DMS53 (cell line): ENCODE data around the gene ECEL1.
"Not testable (repeated sequence)": the region's sequence is repeated elsewhere in the genome, so short reads cannot be mapped to it uniquely, and the experiment has no call there.

ENCODE experiments used
- DNase-seq: peaks from one replicate; lab custom pipeline; 2025; lab: John Stamatoyannopoulos, UW

The ECEL1 gene

DNA sequence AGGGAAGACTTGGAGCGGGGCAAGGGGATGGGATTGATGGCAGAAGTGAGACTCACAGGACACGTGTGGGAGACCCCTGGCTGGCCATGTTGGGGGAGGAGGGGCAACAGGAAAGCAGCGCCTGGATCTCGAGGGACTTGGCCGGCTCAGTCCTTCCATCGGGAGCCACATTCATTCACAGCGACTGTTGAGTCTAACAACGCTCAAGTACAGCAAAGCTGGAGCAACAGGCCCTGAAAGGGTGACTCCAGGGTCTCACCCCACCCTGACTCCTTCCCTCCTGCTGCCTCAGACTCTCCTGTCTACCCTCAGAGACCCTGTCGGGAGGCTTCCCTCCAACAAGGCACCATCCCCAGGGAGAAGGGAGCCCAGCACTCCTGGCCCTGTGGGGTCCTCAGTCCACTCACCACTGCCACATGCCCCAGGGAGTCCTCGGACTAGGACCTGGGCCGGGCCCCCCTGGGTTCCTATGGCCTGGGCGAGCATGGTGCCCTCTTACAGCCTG lies 46.4 kb downstream of the ECEL1 start:
- DNase-seq = no peak

DNA sequence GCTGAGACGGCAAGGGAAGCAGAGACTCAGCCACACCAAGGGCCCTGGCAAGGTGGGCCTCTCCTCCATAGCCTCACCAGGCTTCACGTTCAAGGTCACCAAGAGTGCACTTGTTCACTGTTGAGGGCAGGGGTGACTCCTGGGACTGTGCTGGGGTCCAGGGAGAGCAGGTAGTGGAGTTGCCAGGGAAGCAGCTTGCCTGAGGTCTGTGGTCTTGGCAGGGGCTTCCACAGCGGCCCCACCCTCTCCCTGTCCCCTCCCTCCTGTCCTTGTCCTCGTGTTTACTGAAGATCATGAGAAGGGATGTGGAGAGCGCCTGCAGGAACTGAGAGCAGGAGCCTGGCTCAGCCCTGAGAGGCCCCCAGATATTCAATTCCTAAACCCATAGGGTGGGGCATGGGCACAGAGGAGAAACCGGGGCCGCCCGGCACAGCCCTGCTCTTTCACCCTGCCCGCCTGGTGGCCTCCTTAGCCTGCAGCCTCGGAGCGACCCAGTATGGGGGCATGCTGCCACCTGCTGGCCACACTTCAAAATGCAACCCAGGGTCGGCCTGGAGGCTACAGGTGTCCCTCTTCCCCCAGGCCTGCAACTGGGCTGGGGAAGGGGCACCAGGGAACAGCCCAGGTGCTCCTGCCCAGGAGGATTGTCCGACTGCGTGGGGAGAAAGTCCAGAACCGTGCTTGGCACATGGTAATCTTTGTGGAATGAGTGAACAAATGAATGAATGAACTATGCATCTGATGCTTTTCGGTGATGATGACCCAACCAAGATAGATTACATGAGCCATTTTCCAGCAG lies 47.2 kb downstream of the ECEL1 start:
- peak; percentile 78 for DNase-seq

DNA sequence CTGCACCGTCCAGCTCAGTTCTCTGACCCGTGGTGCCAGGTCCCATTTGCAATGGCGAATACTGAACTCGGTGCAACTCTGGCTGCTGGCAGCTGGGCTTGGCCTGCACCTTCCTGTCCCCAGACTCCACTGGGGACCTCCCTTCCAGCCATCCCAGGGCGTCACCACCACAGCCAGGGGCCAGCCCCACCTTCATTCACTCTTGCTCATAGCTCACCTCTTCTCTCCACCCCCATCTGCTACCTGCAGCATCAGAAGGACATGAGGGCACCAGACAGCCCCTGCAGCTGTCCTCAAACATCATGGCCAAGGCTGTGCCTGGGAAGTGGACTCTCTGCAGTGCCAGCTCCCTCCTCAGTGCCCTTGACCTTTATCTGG lies 47.9 kb downstream of the ECEL1 start:
- peak; percentile 9 for DNase-seq

DNA sequence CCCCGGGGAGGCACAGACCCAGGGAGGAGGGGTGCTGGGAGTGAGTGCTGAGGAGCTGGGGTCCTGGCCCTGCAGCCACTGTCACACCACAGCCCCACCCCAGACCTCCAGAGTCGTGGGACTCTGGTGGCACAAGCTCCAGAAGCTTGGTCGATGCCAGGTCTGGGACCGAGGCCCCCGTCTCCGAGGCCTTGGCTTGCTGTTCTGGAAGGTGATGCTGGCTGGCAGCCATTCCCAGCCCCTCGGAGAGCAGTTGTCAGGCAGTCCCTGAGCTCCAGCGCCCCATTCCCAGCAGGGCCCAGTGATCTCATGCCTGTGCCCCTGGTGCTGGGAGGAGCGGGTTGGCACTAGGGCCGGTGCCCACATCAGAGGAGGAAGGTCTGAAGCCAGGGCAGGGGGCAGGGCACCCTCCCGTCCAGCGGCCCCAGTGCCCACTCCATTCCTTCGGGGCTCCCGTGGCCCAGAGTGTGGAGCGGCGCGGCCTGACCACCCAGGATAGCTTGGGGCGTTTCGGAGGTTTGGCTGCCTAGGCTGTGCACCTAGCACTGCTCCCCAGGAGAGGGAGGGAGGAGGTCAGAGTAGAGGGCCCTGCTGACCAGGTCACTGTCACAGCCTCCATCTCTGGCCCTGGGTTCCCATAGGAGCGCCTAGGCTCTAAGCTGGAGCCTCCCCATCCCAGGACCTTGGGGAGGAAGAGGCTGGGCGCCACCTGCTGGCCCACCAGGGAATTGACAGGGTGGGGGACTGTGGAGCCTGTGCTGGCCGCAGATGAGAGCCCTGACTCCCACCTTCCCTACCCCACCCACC lies 48.5 kb downstream of the ECEL1 start:
- no peak for DNase-seq

DNA sequence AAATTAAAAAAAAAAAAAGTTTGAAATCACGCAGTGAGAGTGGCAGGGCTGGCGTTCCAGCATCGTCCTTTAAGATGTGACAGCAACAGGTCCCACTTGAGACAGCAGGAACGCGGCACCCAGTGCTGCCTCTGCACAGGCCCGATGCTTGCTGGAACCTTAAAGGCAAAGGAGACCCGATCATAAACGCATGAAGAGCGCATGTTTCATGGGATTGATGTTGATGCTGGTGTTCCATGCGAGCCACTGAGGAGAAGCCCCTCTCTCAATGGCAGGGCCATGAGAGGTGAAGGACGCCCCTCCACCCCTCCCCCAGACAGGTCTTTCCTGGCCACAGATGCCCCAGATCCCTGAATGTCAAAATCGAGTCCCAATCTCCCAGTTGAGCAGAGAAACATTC lies 49.5 kb downstream of the ECEL1 start:
- DNase-seq = no peak

DNA sequence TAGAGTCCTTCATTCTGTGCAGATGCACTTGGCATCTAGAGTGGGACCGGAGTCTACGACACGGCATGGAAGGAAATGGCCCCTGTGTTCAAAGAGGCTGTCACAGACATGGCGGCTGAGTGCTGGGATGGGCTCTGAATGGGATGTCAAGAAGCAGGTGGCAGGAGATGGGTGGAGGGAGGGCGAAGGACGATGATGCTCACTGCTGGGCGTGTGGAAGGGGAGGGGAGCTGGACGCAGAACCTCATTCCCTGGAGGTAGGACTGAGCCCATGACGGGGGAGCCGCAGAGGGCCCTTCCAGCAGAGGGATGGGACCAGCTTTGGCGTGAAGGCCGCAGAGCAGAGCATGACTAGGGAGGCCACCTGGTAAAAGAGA lies 50.5 kb downstream of the ECEL1 start:
- no peak for DNase-seq

DNA sequence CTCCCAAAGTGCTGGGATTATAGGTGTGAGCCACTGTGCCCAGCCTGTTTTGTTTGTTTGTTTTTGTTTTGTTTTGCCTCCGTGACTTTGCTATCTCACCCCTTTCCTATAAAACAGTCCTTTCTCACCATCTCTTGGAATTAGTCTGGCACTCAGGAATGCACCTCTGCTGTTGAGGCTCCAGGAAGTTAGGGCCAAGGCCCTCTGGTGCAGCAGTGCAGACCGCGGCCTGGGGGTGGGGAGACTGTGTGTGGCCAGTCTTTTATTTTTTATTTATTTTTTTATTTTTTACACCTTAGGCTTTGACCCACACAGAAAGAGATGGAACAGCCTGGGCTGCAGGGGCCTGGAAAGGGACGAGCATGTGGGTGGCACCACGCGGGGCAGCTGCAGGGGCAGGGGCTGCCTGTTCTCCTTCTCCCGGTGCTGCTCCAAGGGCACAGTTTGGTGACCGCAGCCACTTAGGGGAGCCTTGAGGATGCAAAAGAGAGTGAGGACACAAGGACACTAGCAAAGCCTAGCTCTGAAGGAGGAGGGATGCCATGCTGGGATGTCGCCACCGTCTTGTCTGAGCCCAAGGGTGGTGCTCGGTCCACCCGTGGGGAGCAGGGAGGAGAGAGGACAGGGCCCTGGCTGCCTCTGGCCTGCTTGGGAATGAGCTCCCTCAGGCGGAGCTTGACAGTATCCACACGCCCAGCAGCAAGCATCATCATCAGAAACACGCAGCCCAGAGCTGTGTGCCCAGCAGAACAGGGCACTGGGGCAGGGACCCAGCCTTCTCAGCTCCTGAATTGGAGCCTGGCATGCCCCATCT lies 51.0 kb downstream of the ECEL1 start:
- no peak for DNase-seq

DNA sequence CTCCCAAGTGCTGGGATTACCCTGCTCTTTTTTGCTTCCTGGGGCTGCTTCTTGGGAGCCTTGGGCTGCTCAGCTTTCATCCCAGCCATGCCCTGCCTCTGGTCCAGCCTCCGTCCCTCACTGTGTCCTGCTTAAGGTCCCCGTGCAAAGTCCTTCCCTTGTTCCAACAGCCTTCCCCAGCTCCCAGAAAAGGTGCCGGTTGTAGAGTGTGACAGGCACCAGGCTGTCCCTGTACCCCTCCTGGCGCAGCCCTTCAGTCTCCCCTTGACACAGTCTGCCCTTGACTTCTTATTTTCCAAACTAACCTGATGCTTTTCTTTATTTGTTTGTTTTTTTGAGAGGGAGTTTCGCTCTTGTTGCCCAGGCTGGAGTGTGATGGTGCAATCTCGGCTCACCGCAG lies 51.8 kb downstream of the ECEL1 start:
- no peak for DNase-seq

DNA sequence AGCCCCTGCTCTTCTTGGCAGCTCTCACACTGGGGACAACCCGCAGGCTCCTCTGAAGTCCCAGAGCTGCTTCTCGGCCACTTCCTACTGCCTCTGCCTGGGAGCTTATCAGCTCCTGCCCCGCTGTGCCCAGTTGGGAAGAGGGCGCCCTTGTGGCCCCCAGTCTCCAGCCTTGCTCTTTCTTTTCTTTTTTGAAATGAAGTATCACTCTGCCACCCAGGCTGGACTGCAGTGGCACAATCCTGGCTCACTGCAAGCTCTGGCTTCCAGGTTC lies 52.3 kb downstream of the ECEL1 start:
- DNase-seq = no peak

DNA sequence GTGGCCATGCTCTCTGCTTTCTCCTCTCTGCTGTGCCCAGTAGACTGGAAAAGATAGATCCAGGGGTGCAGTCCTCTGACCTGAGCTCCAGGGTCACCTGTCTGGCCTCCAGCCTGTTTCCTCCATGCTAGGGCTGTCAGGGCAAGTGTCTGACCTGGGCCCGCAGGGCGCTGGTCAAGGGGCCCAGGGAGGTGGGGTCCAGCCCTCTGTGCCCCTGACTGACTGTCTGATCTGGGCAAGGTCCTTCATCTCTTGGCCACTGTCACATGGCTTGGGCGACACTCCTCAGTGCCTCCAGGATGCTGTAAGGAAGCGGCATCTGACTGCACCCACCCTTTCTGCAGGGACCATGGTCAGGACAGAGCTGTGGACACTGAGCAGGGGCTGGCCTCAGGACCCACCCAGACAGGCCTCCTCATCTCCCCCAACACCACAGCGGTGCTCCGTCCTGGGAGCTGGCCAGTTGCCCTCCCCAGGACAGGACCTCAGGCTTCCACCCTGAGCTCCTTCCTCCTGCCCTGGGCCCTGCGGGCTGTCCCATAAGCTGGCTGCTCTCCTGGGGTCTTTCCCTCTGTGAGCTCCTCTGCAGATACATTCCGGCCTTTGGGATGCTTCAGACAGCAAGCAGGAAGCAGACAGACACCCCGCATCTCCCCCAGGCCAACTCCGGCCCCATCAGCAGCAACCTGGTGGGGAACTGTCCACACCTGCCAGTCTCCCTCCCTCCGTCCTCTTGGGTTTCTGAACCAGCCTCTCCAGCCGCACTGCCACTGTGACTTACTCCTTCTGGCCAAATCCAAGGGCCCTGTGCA lies 52.9 kb downstream of the ECEL1 start:
- no peak for DNase-seq

DNA sequence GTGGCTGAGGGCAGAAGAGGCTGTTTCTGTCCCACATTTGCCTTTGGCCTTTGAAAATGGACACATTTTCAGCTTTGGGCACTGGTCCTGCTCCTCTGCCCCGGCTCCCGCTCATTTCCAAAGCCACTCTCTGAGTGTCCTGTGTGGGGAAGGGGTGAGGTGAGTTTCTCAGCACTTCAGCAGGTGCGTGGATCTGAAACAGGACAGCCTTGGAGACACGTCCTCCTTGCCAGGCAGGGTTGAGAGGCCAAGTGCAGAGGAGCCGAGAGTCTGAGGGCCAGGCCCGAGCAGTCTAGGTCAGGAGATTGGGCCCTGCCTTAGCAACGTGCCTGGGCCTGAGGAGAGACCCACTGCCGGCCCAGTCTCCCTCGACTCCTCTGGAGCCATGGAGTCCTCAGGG lies 53.5 kb downstream of the ECEL1 start:
- no peak for DNase-seq

DNA sequence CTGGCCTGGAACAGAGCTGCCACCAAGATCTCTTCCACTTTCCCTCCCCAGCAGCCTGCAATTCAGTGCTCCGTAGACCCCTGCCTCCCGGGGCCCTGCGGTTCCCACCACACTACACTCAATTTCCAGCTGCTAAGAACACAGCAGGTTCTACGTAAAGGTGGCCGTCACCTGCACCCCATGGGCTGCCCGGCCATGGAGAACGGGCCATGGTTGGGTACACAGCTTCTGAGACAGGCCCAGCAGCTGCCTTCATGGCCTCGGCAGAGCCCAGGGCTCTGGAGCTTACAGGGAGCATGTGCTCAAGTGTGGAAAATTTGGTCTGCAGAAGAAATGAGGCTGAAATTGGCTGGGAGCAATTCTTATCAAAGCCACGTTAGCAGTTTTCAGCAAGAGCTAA lies 54.0 kb downstream of the ECEL1 start:
- DNase-seq = not testable (repeated sequence)

DNA sequence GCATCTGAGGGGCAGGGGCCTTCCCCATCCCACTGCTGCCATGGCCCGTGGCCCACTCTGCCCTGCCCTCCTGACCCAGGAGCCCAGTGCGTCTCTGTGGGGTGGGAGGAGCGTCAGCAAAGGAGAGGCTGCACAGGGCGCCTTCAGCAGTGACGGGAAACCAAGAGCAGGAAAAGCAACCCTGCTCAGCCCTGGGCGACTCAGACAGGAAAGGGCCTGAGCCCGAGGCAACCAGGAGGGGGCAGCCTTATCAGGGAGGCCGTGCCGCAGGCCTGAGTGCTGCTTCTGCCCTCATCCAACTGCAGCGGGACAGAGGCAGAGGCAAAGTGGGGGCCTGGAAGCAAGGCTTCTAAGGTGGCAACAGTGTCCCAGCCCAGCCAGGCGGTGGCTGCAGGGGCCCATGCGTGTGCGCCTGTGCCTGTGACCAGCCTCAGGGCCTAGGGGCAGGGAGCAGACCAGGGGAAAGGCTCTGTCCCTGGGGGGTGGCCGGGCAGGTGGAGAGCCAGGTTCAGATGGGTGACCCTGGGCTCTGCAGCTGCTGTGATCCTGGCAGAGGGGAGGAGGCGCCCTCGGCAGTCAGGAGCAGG lies 54.9 kb downstream of the ECEL1 start:
- DNase-seq = peak; percentile 51

DNA sequence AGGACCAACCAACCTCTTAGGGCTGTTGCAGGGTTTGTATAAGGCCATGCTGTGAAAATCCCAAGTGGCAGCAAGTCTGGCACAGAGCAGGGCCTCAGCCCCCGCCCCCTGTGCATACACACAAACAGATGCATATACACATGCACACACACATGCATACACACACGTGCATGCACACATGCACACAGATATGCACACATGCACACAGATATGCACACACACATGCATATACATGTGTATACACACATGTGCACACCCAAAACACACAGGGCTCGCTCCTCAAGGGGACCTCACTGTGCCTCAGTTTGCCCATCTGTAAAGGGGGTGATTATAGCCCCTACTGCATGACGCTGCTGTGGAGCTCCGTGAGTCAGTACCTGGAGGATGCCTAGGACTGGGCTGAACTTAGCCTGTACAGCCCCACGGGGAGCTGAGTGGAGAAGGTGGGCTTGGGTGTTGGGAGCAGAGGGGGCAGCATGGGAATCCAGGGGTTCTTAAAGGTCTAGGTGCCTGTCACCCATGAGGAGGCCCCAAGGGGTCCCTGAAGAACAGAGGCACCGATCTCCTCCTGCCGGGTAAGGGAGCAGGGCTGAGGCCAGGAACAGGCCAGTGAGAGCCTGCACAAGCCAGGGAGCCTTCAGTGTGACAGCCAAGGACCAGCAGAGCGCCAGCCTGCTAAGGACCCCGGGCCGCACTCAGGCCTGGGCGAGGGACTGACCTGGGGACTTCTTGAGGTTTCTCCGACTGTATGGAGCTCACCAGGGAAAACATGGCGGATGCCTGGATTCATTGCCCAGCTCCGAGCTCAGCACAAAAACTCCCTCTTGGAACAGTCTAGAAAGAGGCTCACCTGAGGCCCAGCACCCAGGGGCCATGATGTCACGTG lies 55.7 kb downstream of the ECEL1 start:
- no peak for DNase-seq
